GM12874 (cell line): ENCODE measurements around the gene ATP2B2.

ENCODE experiments used
- CTCF ChIP-seq: IDR thresholded peaks from 2 replicates; pipeline ENCODE4 v1.5.1; 2011; ENCODE audit warnings: low read depth, mild to moderate bottlenecking, control low read depth, low read length, moderate library complexity; ENCODE audit not compliant: insufficient read depth

The ATP2B2 gene

GRCh38 chr3:10505050-10505790 lies at the start of gene ATP2B2:
TSS of gene ATP2B2 (minus strand) at chr3:10505586. CDS start at chr3:10449543, 56,043 bp downstream.
- no peak for TF ChIP-seq CTCF

GRCh38 chr3:10554746-10555145 lies 49.4 kb upstream of the ATP2B2 start:
- no peak for TF ChIP-seq CTCF

GRCh38 chr3:10554236-10554611 lies 48.8 kb upstream of the ATP2B2 start:
- no peak for TF ChIP-seq CTCF

- no peak for TF ChIP-seq CTCF
These were observed 48.3 kb upstream of the ATP2B2 start for GRCh38 chr3:10553591-10554235.

GRCh38 chr3:10552631-10552943 lies 47.2 kb upstream of the ATP2B2 start:
- TF ChIP-seq CTCF, result no peak

GRCh38 chr3:10551821-10552630 lies 46.6 kb upstream of the ATP2B2 start:
- no peak for TF ChIP-seq CTCF

- no peak for TF ChIP-seq CTCF
These were observed 45.8 kb upstream of the ATP2B2 start for GRCh38 chr3:10551139-10551538.
